ENCODE data around the gene C1QTNF12. TPM values are rescaled to one million over a fixed set of nuclear protein-coding genes. Genes with fewer than 3 reads are reported as not detected.
A peak's percentile ranks its signal among the peaks of the same experiment; 100 is the strongest.

Gene C1QTNF12
- total RNA-seq, 1 donor, result 0.36 TPM

- TF ChIP-seq, protein P1, sequence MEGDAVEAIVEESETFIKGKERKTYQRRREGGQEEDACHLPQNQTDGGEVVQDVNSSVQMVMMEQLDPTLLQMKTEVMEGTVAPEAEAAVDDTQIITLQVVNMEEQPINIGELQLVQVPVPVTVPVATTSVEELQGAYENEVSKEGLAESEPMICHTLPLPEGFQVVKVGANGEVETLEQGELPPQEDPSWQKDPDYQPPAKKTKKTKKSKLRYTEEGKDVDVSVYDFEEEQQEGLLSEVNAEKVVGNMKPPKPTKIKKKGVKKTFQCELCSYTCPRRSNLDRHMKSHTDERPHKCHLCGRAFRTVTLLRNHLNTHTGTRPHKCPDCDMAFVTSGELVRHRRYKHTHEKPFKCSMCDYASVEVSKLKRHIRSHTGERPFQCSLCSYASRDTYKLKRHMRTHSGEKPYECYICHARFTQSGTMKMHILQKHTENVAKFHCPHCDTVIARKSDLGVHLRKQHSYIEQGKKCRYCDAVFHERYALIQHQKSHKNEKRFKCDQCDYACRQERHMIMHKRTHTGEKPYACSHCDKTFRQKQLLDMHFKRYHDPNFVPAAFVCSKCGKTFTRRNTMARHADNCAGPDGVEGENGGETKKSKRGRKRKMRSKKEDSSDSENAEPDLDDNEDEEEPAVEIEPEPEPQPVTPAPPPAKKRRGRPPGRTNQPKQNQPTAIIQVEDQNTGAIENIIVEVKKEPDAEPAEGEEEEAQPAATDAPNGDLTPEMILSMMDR (IDR thresholded peaks at IDR 0.05; ENCODE audit: extremely low read depth, low read depth, low read length), result peak; percentile 55
- H3K27me3 ChIP-seq (ENCODE audit: insufficient read depth, low read length), result no peaks in the 10 kb centered on the region
- H3K9me3 ChIP-seq (ENCODE audit: low read depth, low read length), result no peaks in the 10 kb centered on the region
- DNase-seq (ENCODE audit: insufficient read length, low spot score, missing footprints), result peak; percentile 98
- H3K4me2 ChIP-seq (ENCODE audit: insufficient read depth, low read length), result no peak overlapping the region
- H3K4me3 ChIP-seq (ENCODE audit: insufficient read depth, low read length), result no peak overlapping the region
- H3K79me2 ChIP-seq (ENCODE audit: insufficient read depth, low read length), result no peaks in the 10 kb centered on the region
- peaks cover 5% of the 10 kb centered on the region for H3K4me1 ChIP-seq (ENCODE audit: insufficient read depth, low read length)
- peaks cover 11% of the 10 kb centered on the region for H4K20me1 ChIP-seq (ENCODE audit: insufficient read depth, low read length)
- H2AFZ ChIP-seq (ENCODE audit: low read length), result no peak overlapping the region
- H3K27ac ChIP-seq (ENCODE audit: low read depth, low read length), result no peak overlapping the region
- no peaks in the 10 kb centered on the region for H3K36me3 ChIP-seq (ENCODE audit: insufficient read depth, low read length)
Observed at GRCh38 chr1:1291548-1292441, 45.3 kb upstream of the C1QTNF12 start.

DNA sequence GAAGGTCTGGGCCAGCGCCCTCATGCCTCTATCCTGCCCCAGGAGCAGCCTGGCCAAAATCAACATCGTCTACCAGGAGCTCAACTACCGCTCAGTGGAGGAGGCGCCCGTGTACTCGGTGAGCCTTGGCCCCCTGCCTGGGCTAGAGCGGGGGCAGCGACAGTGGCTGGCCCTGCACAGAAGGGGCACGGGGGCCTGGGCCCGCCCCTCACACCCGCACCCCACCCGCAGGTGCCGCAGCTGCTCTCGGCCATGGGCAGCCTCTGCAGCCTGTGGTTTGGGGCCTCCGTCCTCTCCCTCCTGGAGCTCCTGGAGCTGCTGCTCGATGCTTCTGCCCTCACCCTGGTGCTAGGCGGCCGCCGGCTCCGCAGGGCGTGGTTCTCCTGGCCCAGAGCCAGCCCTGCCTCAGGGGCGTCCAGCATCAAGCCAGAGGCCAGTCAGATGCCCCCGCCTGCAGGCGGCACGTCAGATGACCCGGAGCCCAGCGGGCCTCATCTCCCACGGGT lies 44.6 kb upstream of the C1QTNF12 start:
- no peak overlapping the region for H3K4me2 ChIP-seq (ENCODE audit: insufficient read depth, low read length)
- H3K36me3 ChIP-seq (ENCODE audit: insufficient read depth, low read length), result no peaks in the 10 kb centered on the region
- H3K4me3 ChIP-seq (ENCODE audit: insufficient read depth, low read length), result no peak overlapping the region
- H3K27ac ChIP-seq (ENCODE audit: low read depth, low read length), result no peak overlapping the region
- no peaks in the 10 kb centered on the region for H3K9me3 ChIP-seq (ENCODE audit: low read depth, low read length)
- TF ChIP-seq, protein P1 (IDR thresholded peaks at IDR 0.05; ENCODE audit: extremely low read depth, low read depth, low read length), result no peak
- no peaks in the 10 kb centered on the region for H3K27me3 ChIP-seq (ENCODE audit: insufficient read depth, low read length)
- peaks cover 5% of the 10 kb centered on the region for H3K4me1 ChIP-seq (ENCODE audit: insufficient read depth, low read length)
- no peak overlapping the region for H2AFZ ChIP-seq (ENCODE audit: low read length)
- DNase-seq (ENCODE audit: insufficient read length, low spot score, missing footprints), result peak; percentile 97
- H4K20me1 ChIP-seq (ENCODE audit: insufficient read depth, low read length), result peaks cover 11% of the 10 kb centered on the region
- H3K79me2 ChIP-seq (ENCODE audit: insufficient read depth, low read length), result no peaks in the 10 kb centered on the region

DNA sequence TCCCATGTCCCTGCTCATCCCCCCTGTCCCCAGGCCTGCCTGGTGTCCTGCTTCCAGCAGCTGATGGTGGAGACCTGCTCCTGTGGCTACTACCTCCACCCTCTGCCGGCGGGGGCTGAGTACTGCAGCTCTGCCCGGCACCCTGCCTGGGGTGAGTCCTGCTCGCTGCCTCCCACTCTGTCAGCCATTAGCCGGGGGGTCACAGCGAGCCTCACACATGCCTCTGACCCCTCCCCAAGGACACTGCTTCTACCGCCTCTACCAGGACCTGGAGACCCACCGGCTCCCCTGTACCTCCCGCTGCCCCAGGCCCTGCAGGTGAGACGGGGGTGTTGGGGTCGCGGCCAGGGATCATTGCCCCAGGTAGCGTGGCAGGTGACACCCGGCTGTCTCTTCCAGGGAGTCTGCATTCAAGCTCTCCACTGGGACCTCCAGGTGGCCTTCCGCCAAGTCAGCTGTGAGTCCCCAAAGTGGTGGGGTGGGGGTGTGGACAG lies 43.8 kb upstream of the C1QTNF12 start:
- H3K27ac ChIP-seq (ENCODE audit: low read depth, low read length), result no peak overlapping the region
- H2AFZ ChIP-seq (ENCODE audit: low read length), result no peak overlapping the region
- peak; percentile 99 for DNase-seq (ENCODE audit: insufficient read length, low spot score, missing footprints)
- TF ChIP-seq, protein P1 (IDR thresholded peaks at IDR 0.05; ENCODE audit: extremely low read depth, low read depth, low read length), result peak; percentile 50
- peaks cover 5% of the 10 kb centered on the region for H3K4me1 ChIP-seq (ENCODE audit: insufficient read depth, low read length)
- H3K36me3 ChIP-seq (ENCODE audit: insufficient read depth, low read length), result no peaks in the 10 kb centered on the region
- peaks cover 11% of the 10 kb centered on the region for H4K20me1 ChIP-seq (ENCODE audit: insufficient read depth, low read length)
- no peaks in the 10 kb centered on the region for H3K27me3 ChIP-seq (ENCODE audit: insufficient read depth, low read length)
- H3K4me3 ChIP-seq (ENCODE audit: insufficient read depth, low read length), result no peak overlapping the region
- H3K9me3 ChIP-seq (ENCODE audit: low read depth, low read length), result no peaks in the 10 kb centered on the region
- no peak overlapping the region for H3K4me2 ChIP-seq (ENCODE audit: insufficient read depth, low read length)
- H3K79me2 ChIP-seq (ENCODE audit: insufficient read depth, low read length), result no peaks in the 10 kb centered on the region

Data from osteoblast (primary cell).